ELR (cell line): ENCODE measurements around the gene IGFL3.

ENCODE experiments used
- DNase-seq: peaks from one replicate; pipeline ENCODE4 v3.0.0-alpha.2; 2015; ENCODE audit warnings: low read depth

Gene IGFL3

GRCh38 chr19:46076951-46077814 is 47.3 kb downstream of the IGFL3 start:
- DNase-seq, result peak; percentile 89

GRCh38 chr19:46076031-46076880 is 48.2 kb downstream of the IGFL3 start:
- DNase-seq, result no peak

GRCh38 chr19:46073268-46073922 is 51.1 kb downstream of the IGFL3 start:
- peak; percentile 40 for DNase-seq
